ENCODE results near the gene S100A3. TPM values are rescaled to one million over a fixed set of nuclear protein-coding genes. Genes with fewer than 3 reads are reported as not detected.

Gene S100A3
- total and polyA plus RNA-seq, 2 of the 13 experiments (the other 11 are each of a cell fraction or from before 2014, with no cell fraction given), result 2.5 to 4.5 TPM

GRCh38 chr1:153563991-153564390 is 14.9 kb upstream of the S100A3 start (continued):
- no peak for TF ChIP-seq ZNF407 (CRISPR knock-in tag; IDR thresholded peaks at IDR 0.05; ENCODE audit: not compliant biosample characterization)

GRCh38 chr1:153563483-153563901 is 14.4 kb upstream of the S100A3 start:
- 70% methylated on average over 4 of the region's 6 CpGs for WGBS (ENCODE audit: low lambda C conversion rate)
- H3K9me3 ChIP-seq (ENCODE audit: low read length), result no peaks in the 10 kb centered on the region
- POLR2A ChIA-PET, result interaction anchor here (1.8 kb wide), 1 partner anchor 11 kb away, joined by 4 read pairs; no protein-coding TSS in a partner anchor
- in situ Hi-C loops (cut with HindIII; ENCODE audit: extremely low pct_ligation_motif_present, low pct_unique_long_range_greater_than_20kb), result no loop called here
- no peak for FAIRE-seq
- H3K79me2 ChIP-seq (ENCODE audit: insufficient read depth, low read length), result no peaks in the 10 kb centered on the region
- no peaks in the 10 kb centered on the region for H4K20me1 ChIP-seq (ENCODE audit: insufficient read depth, low read length)
- H3K9ac ChIP-seq (ENCODE audit: insufficient read depth, low read depth, low read length), result no peak overlapping the region
- no peaks in the 10 kb centered on the region for H3K27me3 ChIP-seq (ENCODE audit: control insufficient read depth in 1 of 2, insufficient read depth in 2 of 2, low read length in 2 of 2)
- no peak for ATAC-seq
- H3K4me3 ChIP-seq (replicated peaks in 1 of 3; ENCODE audit: insufficient read depth in 1 of 3, low read depth in 2 of 3, low read length in 3 of 3), result no peak overlapping the region
- H3K36me3 ChIP-seq (replicated peaks in 1 of 2; ENCODE audit: control insufficient read depth in 1 of 2, insufficient read depth in 2 of 2, low read length in 2 of 2), result no peaks in the 10 kb centered on the region
- CTCF ChIA-PET (ENCODE audit: low intra/inter-chr PET ratio, low total read pairs), result no interaction called here
- BruUV-seq (replicated peaks), result no TSS peak
- DNase-seq (ENCODE audit: low spot score), result no peak
- no peak overlapping the region for H3K4me2 ChIP-seq (ENCODE audit: low read depth, low read length)
- H3K27ac ChIP-seq (ENCODE audit: extremely low read length, insufficient read depth, low read length), result no peak overlapping the region
- no peak overlapping the region for H2AFZ ChIP-seq (ENCODE audit: low read length)
- intact Hi-C loops (cut with micrococcal nuclease; ENCODE audit: unreplicated experiment), result no loop called here
- peaks cover 33% of the 10 kb centered on the region for H3K4me1 ChIP-seq (ENCODE audit: insufficient read depth, low read length)
- TF ChIP-seq ATF6 (CRISPR knock-in tag; conservative IDR thresholded peaks at IDR 0.05), result no peak
- no peak for TF ChIP-seq ZNF597 (CRISPR knock-in tag; IDR thresholded peaks at IDR 0.05)
- no peak for TF ChIP-seq HNF4G (IDR thresholded peaks at IDR 0.05; ENCODE audit: borderline replicate concordance, low read depth, low read length)
- no peak for TF ChIP-seq HNF4G (CRISPR knock-in tag; IDR thresholded peaks at IDR 0.05; ENCODE audit: borderline replicate concordance, low read depth)
- no peak for TF ChIP-seq HNRNPH1 (optimal IDR thresholded peaks at IDR 0.05; ENCODE audit: low read depth, low read length)
- no peak for TF ChIP-seq BRF2 (CRISPR knock-in tag; IDR thresholded peaks at IDR 0.05)
- no peak for TF ChIP-seq ZNF678 (CRISPR knock-in tag; IDR thresholded peaks at IDR 0.05)
- TF ChIP-seq ZNF614 (CRISPR knock-in tag; IDR thresholded peaks at IDR 0.05; ENCODE audit: borderline replicate concordance), result no peak
- no peak for TF ChIP-seq PTBP1 (IDR thresholded peaks at IDR 0.05; ENCODE audit: low read depth, low read length, poor library complexity, severe bottlenecking)

All from HepG2 (cell line).